Sigmoid colon (tissue), 4 donors: ENCODE measurements around the gene PDE9A.

Experiments
- CTCF ChIP-seq, 4 experiments: fragments of 450-650 bp in 3 of 4; fragments of 200-600 bp in 1 of 4; IDR thresholded peaks; one replicate each; pipeline ENCODE4 v1.5.1; 2016 to 2019; ENCODE audit warnings: antibody characterized with exemption in 4 of 4, mild to moderate bottlenecking in 3 of 4, moderate library complexity in 2 of 4
- POLR2A ChIP-seq, 2 donors: fragments of 450-650 bp; IDR thresholded peaks; one replicate each; pipeline ENCODE4 v1.6.1; 2016; ENCODE audit warnings: antibody characterized with exemption in 2 of 2, mild to moderate bottlenecking in 2 of 2, moderate library complexity in 2 of 2
- POLR2AphosphoS5 ChIP-seq, 4 donors: sonication (generic); formaldehyde crosslinking; IDR thresholded peaks; one replicate each; pipeline ENCODE4 v1.6.1; 2017; ENCODE audit warnings: antibody characterized with exemption in 4 of 4

- no peak for TF ChIP-seq CTCF (IDR thresholded peaks at IDR 0.05)
- TF ChIP-seq POLR2AphosphoS5 (IDR thresholded peaks at IDR 0.05), result no peak
- no peak for TF ChIP-seq POLR2A (IDR thresholded peaks at IDR 0.05)
Observed at GRCh38 chr21:42630626-42631025, 22.8 kb upstream of the PDE9A start.
